ES-I3 (cell line): ENCODE results near the gene PRDX5.

Source experiments
- H3K36me3 ChIP-seq: 2 replicates; pipeline ENCODE4 v1.6.1; 2013; ENCODE audit warnings: mild to moderate bottlenecking, low read length, control low read depth, moderate library complexity; ENCODE audit not compliant: insufficient read depth
- H3K4me1 ChIP-seq: 2 replicates; pipeline ENCODE4 v1.6.1; 2013; ENCODE audit warnings: mild to moderate bottlenecking, control low read depth, low read length; ENCODE audit not compliant: insufficient read depth
- H3K9ac ChIP-seq: 2 replicates; pipeline ENCODE4 v1.6.1; 2013; ENCODE audit warnings: low read depth, mild to moderate bottlenecking, low read length, moderate library complexity
- H3K9me3 ChIP-seq: 2 replicates; pipeline ENCODE4 v1.6.1; 2013; ENCODE audit warnings: mild to moderate bottlenecking, low read length, moderate library complexity; ENCODE audit not compliant: control insufficient read depth, insufficient read depth

PRDX5 gene

DNA sequence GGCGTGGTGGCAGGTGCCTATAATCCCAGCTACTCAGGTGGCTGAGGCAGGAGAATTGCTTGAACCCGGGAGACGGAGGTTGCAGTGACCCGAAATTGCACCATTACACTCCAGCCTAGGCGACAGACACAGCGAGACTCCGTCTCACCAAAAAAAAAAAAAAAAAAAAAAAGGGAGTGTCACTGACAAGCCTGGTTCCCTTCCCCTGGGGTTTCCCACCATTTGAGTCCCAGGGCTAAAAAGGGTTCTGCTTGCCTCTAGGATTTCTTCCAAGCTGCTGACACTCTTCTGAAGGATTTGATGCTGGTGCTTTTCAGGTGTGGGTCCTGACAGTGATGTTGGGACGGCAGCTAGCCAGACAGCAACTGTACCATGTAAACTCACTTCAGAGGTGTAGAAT lies 20.8 kb downstream of the PRDX5 start:
- H3K36me3 ChIP-seq = no peaks in the 10 kb centered on the region
- H3K9ac ChIP-seq = no peak overlapping the region
- H3K9me3 ChIP-seq = no peaks in the 10 kb centered on the region
- H3K4me1 ChIP-seq = peaks cover 7% of the 10 kb centered on the region; the same call in 1 of the 2 replicates

DNA sequence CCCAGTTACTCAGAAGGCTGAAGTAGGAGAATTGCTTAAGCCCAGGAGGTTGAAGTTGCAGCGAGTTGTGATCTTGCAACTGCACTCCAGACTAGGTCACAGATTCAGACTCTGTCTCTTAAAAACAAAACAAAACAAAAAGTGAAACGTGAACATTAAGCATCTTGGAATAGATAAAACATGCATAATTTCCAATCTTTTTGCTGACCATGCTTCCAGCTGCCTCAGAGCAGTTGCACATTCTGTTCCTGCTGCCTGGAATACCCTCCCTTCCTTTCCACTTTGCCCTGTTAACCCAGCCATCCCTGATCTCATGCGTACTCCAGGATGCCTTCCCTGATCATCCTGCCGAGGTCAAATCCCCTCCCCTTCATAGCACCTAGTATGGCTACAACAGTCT lies 21.4 kb downstream of the PRDX5 start:
- Histone ChIP-seq H3K4me1 (peaks cover 7% of the 10 kb centered on the region; the same call in 1 of the 2 replicates), H3K9me3 (no peaks in the 10 kb centered on the region), H3K36me3 (no peaks in the 10 kb centered on the region), H3K9ac (no peak overlapping the region)

- Histone ChIP-seq H3K9ac (peak within 1 kb of the TSS; percentile 82), H3K4me1 (peaks cover 7% of the 10 kb centered on the region; the same call in 1 of the 2 replicates), H3K9me3 (no peaks in the 10 kb centered on the region), H3K36me3 (no peaks in the 10 kb centered on the region)
Observed at GRCh38 chr11:64339754-64340408, 22.0 kb downstream of the PRDX5 start, which contains the start of gene CCDC88B. Gene CCDC88B (plus strand): TSS chr11:64340204. CDS start chr11:64340267, 63 bp downstream.

- Histone ChIP-seq H3K9me3 (no peaks in the 10 kb centered on the region), H3K9ac (peak overlapping the region; percentile 82), H3K36me3 (no peaks in the 10 kb centered on the region), H3K4me1 (peaks cover 7% of the 10 kb centered on the region; the same call in 1 of the 2 replicates)
Observed at GRCh38 chr11:64340671-64341335, 22.9 kb downstream of the PRDX5 start.

DNA sequence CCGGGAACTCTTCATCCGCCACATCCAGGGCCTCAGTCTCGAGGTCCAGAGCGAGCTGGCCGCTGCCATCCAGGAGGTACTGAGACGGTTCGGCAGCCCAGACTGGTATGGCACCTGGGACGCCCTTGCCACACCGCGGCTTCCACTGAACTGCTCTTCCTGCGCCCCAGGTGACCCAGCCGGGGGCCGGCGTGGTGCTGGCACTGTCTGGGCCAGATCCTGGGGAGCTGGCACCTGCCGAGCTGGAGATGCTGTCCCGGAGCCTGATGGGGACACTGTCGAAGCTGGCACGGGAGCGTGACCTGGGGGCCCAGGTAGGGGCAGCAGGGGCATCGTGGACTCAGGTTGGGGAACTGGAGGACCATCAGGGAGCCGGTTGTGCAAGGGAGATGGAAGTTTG lies 23.5 kb downstream of the PRDX5 start:
- H3K4me1 ChIP-seq = peaks cover 7% of the 10 kb centered on the region; the same call in 1 of the 2 replicates
- no peaks in the 10 kb centered on the region for H3K9me3 ChIP-seq
- H3K9ac ChIP-seq = peak overlapping the region; percentile 82; the same call in 1 of the 2 replicates
- no peaks in the 10 kb centered on the region for H3K36me3 ChIP-seq

DNA sequence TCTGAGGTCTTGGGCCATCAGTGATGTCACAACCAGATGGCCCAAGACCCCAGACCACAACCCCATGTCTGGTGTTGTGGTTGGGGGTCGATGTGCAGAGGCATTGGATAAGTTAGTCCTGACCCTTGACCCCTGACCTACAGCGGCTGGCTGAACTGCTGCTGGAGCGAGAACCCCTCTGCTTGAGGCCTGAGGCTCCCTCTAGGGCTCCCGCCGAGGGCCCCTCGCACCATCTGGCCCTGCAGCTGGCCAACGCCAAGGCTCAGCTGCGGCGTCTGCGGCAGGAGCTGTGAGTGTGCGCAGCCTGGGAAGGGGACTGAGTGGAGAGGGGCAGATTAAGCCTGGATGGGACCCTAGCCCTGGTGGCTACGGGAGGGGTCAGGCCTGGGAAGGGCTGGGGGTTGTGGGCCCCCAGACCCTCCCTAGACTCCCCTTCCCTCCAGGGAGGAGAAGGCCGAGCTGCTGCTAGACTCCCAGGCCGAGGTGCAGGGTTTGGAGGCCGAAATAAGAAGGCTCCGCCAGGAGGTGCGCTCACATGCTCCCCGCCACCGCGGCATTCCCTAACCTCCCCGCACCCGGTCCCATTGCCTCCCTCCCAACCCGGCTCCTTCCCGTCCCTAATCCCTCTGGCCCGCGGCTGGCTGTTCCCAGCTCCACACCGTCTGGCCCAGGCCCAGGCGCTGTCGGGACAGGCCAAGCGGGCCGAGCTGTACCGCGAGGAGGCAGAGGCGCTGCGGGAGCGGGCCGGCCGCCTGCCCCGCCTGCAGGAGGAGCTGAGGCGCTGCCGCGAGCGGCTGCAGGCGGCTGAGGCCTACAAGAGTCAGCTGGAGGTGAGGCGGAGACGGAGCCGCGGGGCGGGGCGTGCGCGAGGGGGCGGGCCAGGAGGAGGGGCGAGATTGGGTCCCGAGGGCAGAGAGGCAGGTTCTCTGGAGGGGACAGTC lies 24.2 kb downstream of the PRDX5 start:
- Histone ChIP-seq H3K9me3 (no peaks in the 10 kb centered on the region), H3K9ac (peak overlapping the region; percentile 82; the same call in 1 of the 2 replicates), H3K4me1 (peaks cover 7% of the 10 kb centered on the region; the same call in 1 of the 2 replicates), H3K36me3 (no peaks in the 10 kb centered on the region)

DNA sequence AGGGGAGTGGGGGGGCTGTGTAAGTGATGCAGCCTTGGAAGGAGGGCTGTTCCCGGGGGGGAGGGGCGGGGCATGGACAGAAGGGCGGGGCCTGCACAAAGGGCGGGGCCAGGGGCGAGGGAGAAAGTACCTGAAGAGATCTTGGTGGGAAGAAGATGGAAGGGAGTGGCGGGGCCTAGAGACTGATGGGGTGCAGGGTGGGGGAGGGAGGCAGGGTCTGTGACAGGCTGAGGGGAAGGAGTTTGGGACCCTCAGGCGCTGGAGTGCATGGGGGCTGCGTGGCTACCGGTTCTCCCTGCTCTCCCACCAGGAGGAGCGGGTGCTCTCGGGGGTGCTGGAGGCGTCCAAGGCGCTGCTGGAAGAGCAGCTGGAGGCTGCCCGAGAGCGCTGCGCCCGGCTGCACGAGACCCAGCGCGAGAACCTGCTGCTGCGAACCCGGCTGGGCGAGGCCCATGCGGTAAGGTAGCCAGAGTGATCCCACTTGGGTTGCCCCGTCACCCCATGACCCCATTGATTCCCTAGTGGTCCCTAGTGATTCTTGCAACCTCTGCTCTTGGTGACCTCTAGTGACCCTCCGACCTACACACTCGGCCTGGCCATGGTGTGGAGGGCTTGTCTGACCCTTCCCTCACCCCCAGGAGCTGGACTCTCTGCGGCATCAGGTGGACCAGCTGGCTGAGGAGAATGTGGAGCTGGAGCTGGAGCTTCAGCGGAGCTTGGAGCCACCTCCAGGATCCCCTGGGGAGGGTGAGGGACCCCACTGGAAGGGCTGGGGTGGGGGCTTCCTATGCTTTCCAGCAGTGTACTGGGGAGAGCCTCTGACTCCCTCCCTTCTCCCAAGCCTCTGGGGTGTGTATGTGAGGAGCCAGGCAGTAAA lies 25.2 kb downstream of the PRDX5 start:
- no peaks in the 10 kb centered on the region for H3K9me3 ChIP-seq
- no peak overlapping the region for H3K9ac ChIP-seq
- no peaks in the 10 kb centered on the region for H3K36me3 ChIP-seq
- peaks cover 8% of the 10 kb centered on the region; the same call in 1 of the 2 replicates for H3K4me1 ChIP-seq

GRCh38 chr11:64343767-64344559 lies 26.0 kb downstream of the PRDX5 start:
- Histone ChIP-seq H3K36me3 (no peaks in the 10 kb centered on the region), H3K9ac (no peak overlapping the region), H3K4me1 (peaks cover 15% of the 10 kb centered on the region; the same call in 1 of the 2 replicates), H3K9me3 (no peaks in the 10 kb centered on the region)

GRCh38 chr11:64344787-64345186 lies 26.9 kb downstream of the PRDX5 start:
- no peak overlapping the region for H3K9ac ChIP-seq
- H3K9me3 ChIP-seq = no peaks in the 10 kb centered on the region
- H3K4me1 ChIP-seq = peaks cover 15% of the 10 kb centered on the region; the same call in 1 of the 2 replicates

DNA sequence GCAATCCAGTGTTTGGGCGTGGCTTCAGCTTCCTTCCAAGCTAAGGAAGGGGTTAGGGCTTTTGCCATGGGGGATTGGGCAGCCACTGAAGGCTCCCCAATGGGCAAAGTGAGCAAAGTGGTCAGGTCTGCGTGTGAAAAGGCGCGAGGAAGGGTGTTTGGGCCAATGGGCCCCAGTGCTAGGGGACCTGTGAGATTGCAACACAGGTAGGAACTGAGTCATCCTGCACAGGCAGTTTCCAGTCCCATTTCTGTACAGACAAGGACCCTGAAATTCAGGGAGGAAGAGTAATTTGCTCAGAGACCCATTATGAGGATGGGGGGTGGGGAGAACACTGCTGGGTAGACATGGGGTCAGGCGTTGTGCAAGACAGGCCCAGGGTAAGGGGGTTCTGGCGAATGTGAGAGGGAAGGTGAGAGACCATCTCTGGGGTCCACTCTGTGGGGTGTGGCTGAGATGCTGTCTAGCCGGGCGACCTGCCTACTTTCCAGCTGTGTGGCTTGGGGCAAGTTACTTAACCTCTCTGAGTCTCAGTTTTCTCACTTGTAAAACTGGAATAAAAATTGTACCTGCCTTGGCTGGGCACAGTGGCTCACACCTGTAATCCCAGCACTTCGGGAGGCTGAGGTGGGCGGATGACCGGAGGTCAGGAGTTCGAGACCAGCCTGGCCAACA lies 29.4 kb downstream of the PRDX5 start:
- no peaks in the 10 kb centered on the region for H3K9me3 ChIP-seq
- peaks cover 15% of the 10 kb centered on the region; the same call in 1 of the 2 replicates for H3K4me1 ChIP-seq
- H3K36me3 ChIP-seq = no peaks in the 10 kb centered on the region
- H3K9ac ChIP-seq = no peak overlapping the region

More at GRCh38 chr11:64344787-64345186, 26.9 kb downstream of the PRDX5 start:
- no peaks in the 10 kb centered on the region for H3K36me3 ChIP-seq

DNA sequence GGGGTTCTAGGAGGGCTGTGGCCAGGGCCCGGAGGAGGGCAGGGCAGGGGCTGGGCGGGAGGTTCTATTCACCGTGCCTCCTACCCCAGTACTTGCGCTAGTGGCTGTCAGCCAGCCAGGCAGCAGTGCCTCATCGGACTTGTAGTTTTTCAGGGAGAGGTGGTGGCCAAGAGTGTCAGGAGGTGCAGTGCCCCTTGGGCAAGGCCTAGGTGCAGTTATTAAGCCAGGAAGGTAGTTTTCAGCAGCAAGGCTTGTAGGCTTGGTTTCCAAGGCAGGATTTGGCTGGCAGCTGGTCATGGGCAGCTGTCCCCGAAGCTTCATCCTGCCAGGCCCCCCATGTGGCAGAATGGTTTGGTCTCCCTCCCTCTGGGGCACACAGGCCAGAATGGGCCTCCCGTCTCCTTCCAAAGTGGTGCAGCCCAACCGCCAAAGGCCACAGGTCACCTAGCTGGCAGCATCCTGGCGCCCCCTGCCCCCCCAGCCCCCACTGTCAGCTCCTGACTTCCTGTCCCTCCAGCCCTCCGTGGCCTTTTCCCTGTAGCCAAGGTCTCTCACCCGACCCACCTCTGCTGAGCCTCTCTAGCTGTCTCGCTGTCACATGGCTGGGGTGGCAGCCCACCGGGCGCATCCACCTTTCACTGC lies 30.6 kb downstream of the PRDX5 start:
- Histone ChIP-seq H3K36me3 (no peaks in the 10 kb centered on the region), H3K9ac (no peak overlapping the region)

DNA sequence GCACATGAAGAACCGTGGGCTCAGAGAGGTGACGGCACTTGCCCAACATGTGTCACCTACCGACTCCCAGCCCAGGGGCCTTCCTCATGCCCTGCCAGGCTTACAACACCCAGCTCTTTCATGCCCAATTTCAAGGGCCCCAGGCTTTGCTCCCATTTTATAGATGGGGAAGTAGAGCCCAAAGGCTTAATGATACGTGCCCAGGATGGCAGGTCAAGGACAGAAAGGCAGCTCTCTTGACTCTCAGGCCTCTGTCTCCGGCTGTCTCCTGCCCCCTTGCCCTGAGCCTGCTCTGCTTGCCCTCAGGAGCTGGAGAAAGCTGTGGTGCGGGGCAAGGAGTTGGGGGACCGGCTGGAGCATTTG lies 31.1 kb downstream of the PRDX5 start:
- Histone ChIP-seq H3K4me1 (peaks cover 8% of the 10 kb centered on the region; the same call in 1 of the 2 replicates), H3K36me3 (no peaks in the 10 kb centered on the region), H3K9me3 (no peaks in the 10 kb centered on the region), H3K9ac (no peak overlapping the region)

More for the DNA sequence above, 30.6 kb downstream of the PRDX5 start:
- no peaks in the 10 kb centered on the region for H3K9me3 ChIP-seq
- H3K4me1 ChIP-seq = peaks cover 9% of the 10 kb centered on the region; the same call in 1 of the 2 replicates
